ENCODE data around the gene SPRED3. TPM values are rescaled to one million over a fixed set of nuclear protein-coding genes. Genes with fewer than 3 reads are reported as not detected.

SPRED3 gene
- total and polyA plus RNA-seq, 2 of the 8 experiments (the other 6 are each of a cell fraction or from before 2014, with no cell fraction given): 8.1 to 10.3 TPM

DNA sequence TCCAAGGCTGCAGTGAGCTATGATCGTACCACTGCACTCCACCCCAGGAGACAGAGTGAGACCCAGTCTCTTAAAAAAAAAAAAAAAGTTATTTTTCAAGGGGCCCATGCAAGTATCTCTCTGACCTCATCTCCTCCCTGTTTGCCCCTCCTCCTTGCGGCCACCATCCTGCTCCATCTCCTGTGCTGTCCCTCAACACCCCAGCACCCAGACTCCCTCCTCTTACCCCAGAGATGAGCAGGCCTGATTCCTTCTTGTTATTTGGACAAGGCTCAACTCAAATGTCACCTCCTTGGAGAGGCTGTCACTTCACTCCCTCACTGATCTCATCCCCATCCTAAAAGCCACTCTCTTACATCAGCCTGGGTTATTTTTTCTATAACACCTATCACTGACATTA lies 49.4 kb downstream of the SPRED3 start (continued):
- TF ChIP-seq, protein P1, sequence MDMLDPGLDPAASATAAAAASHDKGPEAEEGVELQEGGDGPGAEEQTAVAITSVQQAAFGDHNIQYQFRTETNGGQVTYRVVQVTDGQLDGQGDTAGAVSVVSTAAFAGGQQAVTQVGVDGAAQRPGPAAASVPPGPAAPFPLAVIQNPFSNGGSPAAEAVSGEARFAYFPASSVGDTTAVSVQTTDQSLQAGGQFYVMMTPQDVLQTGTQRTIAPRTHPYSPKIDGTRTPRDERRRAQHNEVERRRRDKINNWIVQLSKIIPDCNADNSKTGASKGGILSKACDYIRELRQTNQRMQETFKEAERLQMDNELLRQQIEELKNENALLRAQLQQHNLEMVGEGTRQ (IDR thresholded peaks at IDR 0.05; ENCODE audit: low read length): no peak
- TF ChIP-seq POU5F1 (IDR thresholded peaks at IDR 0.05; ENCODE audit: low read depth, low read length) (no peak), ZNF274 (IDR thresholded peaks at IDR 0.05; ENCODE audit: borderline replicate concordance, extremely low read depth, low read length) (no peak), RFX5 (IDR thresholded peaks at IDR 0.05; ENCODE audit: borderline replicate concordance, low read depth, low read length) (no peak), SIRT6 (IDR thresholded peaks at IDR 0.05; ENCODE audit: low read length) (no peak), TAF1 (IDR thresholded peaks at IDR 0.05; ENCODE audit: low read depth, low read length) (no peak)
